HEK293 (cell line): ENCODE measurements around the gene MDFIC.

Experiments
- CTCF ChIA-PET: fragments of 350-600 bp; formaldehyde crosslinking; extraction: SDS; loops from one replicate; lab custom pipeline; 2021; ENCODE audit warnings: antibody characterized with exemption; lab: Yijun Ruan, JAX
- POLR2A ChIA-PET: fragments of 300-600 bp; formaldehyde crosslinking; extraction: SDS; loops from one replicate; lab custom pipeline; 2020; ENCODE audit warnings: antibody characterized with exemption, inconsistent platforms; lab: Yijun Ruan, JAX
- H3K27ac ChIP-seq: fragments of 200-500 bp; sonication (Bioruptor generic); 2 replicates; pipeline ENCODE4 v1.5.1; 2014; ENCODE audit warnings: low read depth, low read length, control low read depth, inconsistent platforms; ENCODE audit errors: extremely low read depth
- H3K36me3 ChIP-seq, 2 experiments: fragments of 200-500 bp in 1 of 2; sonication (Bioruptor generic) in 1 of 2; 1 replicate in 1 of 2; 2 replicates in 1 of 2; pipeline ENCODE4 v1.5.1; 2014 to 2017; ENCODE audit warnings: inconsistent platforms in 2 of 2, low read length in 2 of 2; ENCODE audit not compliant: control insufficient read depth in 2 of 2, insufficient read depth in 1 of 2
- H3K4me1 ChIP-seq: fragments of 200-500 bp; sonication (Bioruptor generic); 2 replicates; pipeline ENCODE4 v1.5.1; 2014; ENCODE audit warnings: mild to moderate bottlenecking, low read length, inconsistent platforms; ENCODE audit not compliant: control insufficient read depth, insufficient read depth
- H3K4me3 ChIP-seq: 2 replicates; pipeline ENCODE4 v1.5.1; 2011; ENCODE audit warnings: low read depth, mild to moderate bottlenecking, control low read depth, low read length, moderate library complexity
- H3K9me3 ChIP-seq: fragments of 200-500 bp; sonication (Bioruptor generic); 2 replicates; pipeline ENCODE4 v1.5.1; 2014; ENCODE audit warnings: low read depth, low read length, inconsistent platforms; ENCODE audit not compliant: control insufficient read depth, insufficient read depth
- BCL11B ChIP-seq: fragments of 450-650 bp; formaldehyde crosslinking; IDR thresholded peaks from 2 replicates; pipeline ENCODE4 v1.5.1; 2016; ENCODE audit warnings: low read depth, missing biosample characterization, missing genetic modification characterization
- HOXC10 ChIP-seq: sonication (generic); formaldehyde crosslinking; IDR thresholded peaks from 2 replicates; pipeline ENCODE4 v1.8.1; 2023; ENCODE audit warnings: mild to moderate bottlenecking, missing genetic modification reagents
- MZF1 ChIP-seq: fragments of 450-650 bp; formaldehyde crosslinking; IDR thresholded peaks from 2 replicates; pipeline ENCODE4 v1.5.1; 2017; ENCODE audit warnings: missing biosample characterization, missing genetic modification characterization, borderline replicate concordance
- PRDM1 ChIP-seq: fragments of 450-650 bp; formaldehyde crosslinking; IDR thresholded peaks from 2 replicates; pipeline ENCODE4; 2016; ENCODE audit warnings: missing biosample characterization, missing genetic modification characterization
- PRDM4 ChIP-seq: fragments of 450-650 bp; formaldehyde crosslinking; IDR thresholded peaks from 2 replicates; pipeline ENCODE4 v1.5.1; 2017; ENCODE audit warnings: missing biosample characterization, missing genetic modification characterization
- ZBTB8A ChIP-seq: fragments of 450-650 bp; formaldehyde crosslinking; IDR thresholded peaks from 2 replicates; pipeline ENCODE4 v1.5.1; 2016; ENCODE audit warnings: missing biosample characterization, missing genetic modification characterization
- ZEB2 ChIP-seq: fragments of 450-650 bp; formaldehyde crosslinking; IDR thresholded peaks from 2 replicates; pipeline ENCODE4 v1.5.1; 2016; ENCODE audit warnings: missing biosample characterization, missing genetic modification characterization
- ZNF132 ChIP-seq: fragments of 450-650 bp; formaldehyde crosslinking; IDR thresholded peaks from 2 replicates; pipeline ENCODE4 v1.5.1; 2017; ENCODE audit warnings: missing biosample characterization, missing genetic modification characterization, borderline replicate concordance
- ZNF211 ChIP-seq: fragments of 450-650 bp; formaldehyde crosslinking; IDR thresholded peaks from 2 replicates; pipeline ENCODE4 v1.5.1; 2016; ENCODE audit warnings: low read depth, missing biosample characterization, missing genetic modification characterization
- ZNF391 ChIP-seq: fragments of 450-650 bp; formaldehyde crosslinking; IDR thresholded peaks from 2 replicates; pipeline ENCODE4 v1.5.1; 2016; ENCODE audit warnings: low read depth, missing biosample characterization, missing genetic modification characterization, borderline replicate concordance
- ZNF521 ChIP-seq: fragments of 450-650 bp; formaldehyde crosslinking; IDR thresholded peaks from 2 replicates; pipeline ENCODE4 v1.5.1; 2017; ENCODE audit warnings: missing biosample characterization, mild to moderate bottlenecking, missing genetic modification characterization
- ZNF560 ChIP-seq: fragments of 450-650 bp; formaldehyde crosslinking; IDR thresholded peaks from 2 replicates; pipeline ENCODE4 v1.5.1; 2017; ENCODE audit warnings: missing biosample characterization, missing genetic modification characterization, borderline replicate concordance
- ZNF626 ChIP-seq: fragments of 450-650 bp; sonication (Bioruptor Pico); formaldehyde crosslinking; IDR thresholded peaks from 2 replicates; pipeline ENCODE4 v1.5.1; 2018; ENCODE audit warnings: missing biosample characterization, missing genetic modification characterization, inconsistent platforms
- ZNF645 ChIP-seq: fragments of 450-650 bp; formaldehyde crosslinking; IDR thresholded peaks from 2 replicates; pipeline ENCODE4; 2016; ENCODE audit warnings: missing biosample characterization, missing genetic modification characterization
- ZNF654 ChIP-seq: fragments of 450-650 bp; formaldehyde crosslinking; IDR thresholded peaks from 2 replicates; pipeline ENCODE4 v1.5.1; 2016; ENCODE audit warnings: low read depth, missing biosample characterization, missing genetic modification characterization
- ZNF677 ChIP-seq: fragments of 450-650 bp; IDR thresholded peaks from 2 replicates; pipeline ENCODE4 v1.5.0; 2018; ENCODE audit warnings: missing biosample characterization, mild to moderate bottlenecking, missing genetic modification characterization, moderate library complexity
- ZSCAN18 ChIP-seq: fragments of 450-650 bp; formaldehyde crosslinking; IDR thresholded peaks from 2 replicates; pipeline ENCODE4 v1.5.1; 2016; ENCODE audit warnings: missing biosample characterization, missing genetic modification characterization
- TF ChIP-seq, protein P1 (sequence below): fragments of 450-650 bp; formaldehyde crosslinking; IDR thresholded peaks from 2 replicates; pipeline ENCODE4 v1.5.1; 2016; ENCODE audit warnings: missing biosample characterization, missing genetic modification characterization
- TF ChIP-seq, protein P2 (sequence below): fragments of 450-650 bp; formaldehyde crosslinking; IDR thresholded peaks from 2 replicates; pipeline ENCODE4 v1.5.1; 2016; ENCODE audit warnings: missing biosample characterization, missing genetic modification characterization
- TF ChIP-seq, protein P3 (sequence below): fragments of 450-650 bp; formaldehyde crosslinking; IDR thresholded peaks from 2 replicates; pipeline ENCODE4 v1.5.1; 2016; ENCODE audit warnings: missing biosample characterization, missing genetic modification characterization

Gene MDFIC

DNA sequence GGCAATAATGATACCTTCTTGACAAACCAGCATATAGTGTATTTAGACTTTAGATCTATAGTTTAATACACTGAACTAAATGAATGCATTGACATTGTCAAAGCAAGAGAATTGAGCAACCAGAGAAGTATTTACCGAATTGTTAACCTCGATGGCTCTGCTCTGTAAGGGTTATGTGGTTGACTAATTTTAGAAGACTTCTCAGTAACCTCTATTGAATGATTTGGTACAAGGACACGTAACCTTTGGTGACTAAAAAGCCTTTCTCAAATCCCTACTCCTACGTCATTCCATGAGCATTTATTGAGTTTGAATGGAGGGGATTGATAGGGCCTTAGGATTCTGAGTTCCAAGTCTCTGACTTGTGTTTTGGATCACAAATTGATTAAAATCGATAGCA, 67.6 kb downstream of the MDFIC start:
- H3K4me1 ChIP-seq: no peaks in the 10 kb centered on the region
- ChIA-PET CTCF (no interaction called here), POLR2A (no interaction called here)
- no peaks in the 10 kb centered on the region for H3K9me3 ChIP-seq
- H3K27ac ChIP-seq: no peak overlapping the region
- H3K4me3 ChIP-seq: no peak overlapping the region
- no peak for TF ChIP-seq ZNF677
- TF ChIP-seq ZNF211 (tag by site-specific recombination): no peak
- TF ChIP-seq ZSCAN18 (tag by site-specific recombination): no peak
- no peak for TF ChIP-seq ZEB2
- TF ChIP-seq BCL11B: no peak
- TF ChIP-seq ZNF132: no peak
- no peak for TF ChIP-seq ZNF626 (tag by site-specific recombination)
- TF ChIP-seq MZF1 (tag by site-specific recombination): no peak
- TF ChIP-seq ZNF560 (tag by site-specific recombination): no peak
- no peak for TF ChIP-seq ZNF654 (tag by site-specific recombination)
- no peak for TF ChIP-seq HOXC10 (CRISPR knock-in tag)
- no peak for TF ChIP-seq ZBTB8A (tag by site-specific recombination)
- no peak for TF ChIP-seq PRDM4 (tag by site-specific recombination)
- TF ChIP-seq, protein P1, sequence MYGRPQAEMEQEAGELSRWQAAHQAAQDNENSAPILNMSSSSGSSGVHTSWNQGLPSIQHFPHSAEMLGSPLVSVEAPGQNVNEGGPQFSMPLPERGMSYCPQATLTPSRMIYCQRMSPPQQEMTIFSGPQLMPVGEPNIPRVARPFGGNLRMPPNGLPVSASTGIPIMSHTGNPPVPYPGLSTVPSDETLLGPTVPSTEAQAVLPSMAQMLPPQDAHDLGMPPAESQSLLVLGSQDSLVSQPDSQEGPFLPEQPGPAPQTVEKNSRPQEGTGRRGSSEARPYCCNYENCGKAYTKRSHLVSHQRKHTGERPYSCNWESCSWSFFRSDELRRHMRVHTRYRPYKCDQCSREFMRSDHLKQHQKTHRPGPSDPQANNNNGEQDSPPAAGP (tag by site-specific recombination): no peak
- TF ChIP-seq ZNF521: no peak
- TF ChIP-seq ZNF645 (tag by site-specific recombination): no peak
- no peaks in the 10 kb centered on the region for H3K36me3 ChIP-seq

- no peaks in the 10 kb centered on the region for H3K9me3 ChIP-seq
- CTCF ChIA-PET: interaction anchor here (0.6 to 0.7 kb wide), 3 partner anchors 53 to 503 kb away, joined by 3 to 7 read pairs (median 4); no protein-coding TSS in a partner anchor
- TF ChIP-seq ZNF391 (tag by site-specific recombination) (no peak), PRDM1 (tag by site-specific recombination) (peak; percentile 31; the same call in 1 of the 2 replicates)
- TF ChIP-seq, protein P2, sequence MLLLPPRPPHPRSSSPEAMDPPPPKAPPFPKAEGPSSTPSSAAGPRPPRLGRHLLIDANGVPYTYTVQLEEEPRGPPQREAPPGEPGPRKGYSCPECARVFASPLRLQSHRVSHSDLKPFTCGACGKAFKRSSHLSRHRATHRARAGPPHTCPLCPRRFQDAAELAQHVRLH (tag by site-specific recombination): no peak
- TF ChIP-seq, protein P3, sequence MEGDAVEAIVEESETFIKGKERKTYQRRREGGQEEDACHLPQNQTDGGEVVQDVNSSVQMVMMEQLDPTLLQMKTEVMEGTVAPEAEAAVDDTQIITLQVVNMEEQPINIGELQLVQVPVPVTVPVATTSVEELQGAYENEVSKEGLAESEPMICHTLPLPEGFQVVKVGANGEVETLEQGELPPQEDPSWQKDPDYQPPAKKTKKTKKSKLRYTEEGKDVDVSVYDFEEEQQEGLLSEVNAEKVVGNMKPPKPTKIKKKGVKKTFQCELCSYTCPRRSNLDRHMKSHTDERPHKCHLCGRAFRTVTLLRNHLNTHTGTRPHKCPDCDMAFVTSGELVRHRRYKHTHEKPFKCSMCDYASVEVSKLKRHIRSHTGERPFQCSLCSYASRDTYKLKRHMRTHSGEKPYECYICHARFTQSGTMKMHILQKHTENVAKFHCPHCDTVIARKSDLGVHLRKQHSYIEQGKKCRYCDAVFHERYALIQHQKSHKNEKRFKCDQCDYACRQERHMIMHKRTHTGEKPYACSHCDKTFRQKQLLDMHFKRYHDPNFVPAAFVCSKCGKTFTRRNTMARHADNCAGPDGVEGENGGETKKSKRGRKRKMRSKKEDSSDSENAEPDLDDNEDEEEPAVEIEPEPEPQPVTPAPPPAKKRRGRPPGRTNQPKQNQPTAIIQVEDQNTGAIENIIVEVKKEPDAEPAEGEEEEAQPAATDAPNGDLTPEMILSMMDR: no peak
- H3K27ac ChIP-seq: no peak overlapping the region
- H3K4me3 ChIP-seq: no peak overlapping the region
- no peaks in the 10 kb centered on the region for H3K36me3 ChIP-seq
- no peaks in the 10 kb centered on the region for H3K4me1 ChIP-seq
- POLR2A ChIA-PET: interaction anchor here (0.7 kb wide), 1 partner anchor 89 kb away, joined by 3 read pairs; no protein-coding TSS in a partner anchor
These were observed 75.9 kb downstream of the MDFIC start for GRCh38 chr7:114997487-114998404.
